Small intestine (tissue), 7 donors: Measurements from ENCODE around the gene RB1. TPM values are rescaled to one million over a fixed set of nuclear protein-coding genes. Genes with fewer than 3 reads are reported as not detected.
A peak's percentile ranks its signal among the peaks of the same experiment; 100 is the strongest.

ENCODE experiments used
- DNase-seq, 2 donors: peaks; one replicate each; pipeline versions ENCODE4 v3.0.0 to v3.0.0-alpha.2; 2013
- FAIRE-seq: peaks from 2 replicates; lab custom pipeline; 2012; peaks lifted over from hg19 to GRCh38; lab: Jason Lieb, UNC
- H3K27ac ChIP-seq, 3 donors: one replicate each; pipeline ENCODE4 v1.5.1; 2013; ENCODE audit warnings: low read length in 2 of 3, mild to moderate bottlenecking in 2 of 3, control low read depth in 1 of 3, inconsistent platforms in 1 of 3, low read depth in 1 of 3, moderate library complexity in 1 of 3
- H3K27me3 ChIP-seq, 3 donors: one replicate each; pipeline ENCODE4 v1.6.1; 2013; ENCODE audit warnings: low read length in 3 of 3, inconsistent platforms in 1 of 3; ENCODE audit not compliant: control insufficient read depth in 3 of 3, insufficient read depth in 3 of 3
- H3K36me3 ChIP-seq, 3 donors: one replicate each; pipeline ENCODE4 v1.6.1; 2013; ENCODE audit warnings: low read length in 3 of 3, inconsistent platforms in 1 of 3, low read depth in 1 of 3, mild to moderate bottlenecking in 1 of 3, moderate library complexity in 1 of 3; ENCODE audit not compliant: control insufficient read depth in 3 of 3, insufficient read depth in 2 of 3
- H3K4me1 ChIP-seq, 3 donors: one replicate each; pipeline ENCODE4 v1.6.1; 2013; ENCODE audit warnings: low read length in 2 of 3, inconsistent platforms in 1 of 3, low read depth in 1 of 3, mild to moderate bottlenecking in 1 of 3, moderate library complexity in 1 of 3; ENCODE audit not compliant: control insufficient read depth in 3 of 3, insufficient read depth in 2 of 3
- H3K4me3 ChIP-seq, 3 donors: one replicate each; pipeline ENCODE4 v1.5.1; 2013; ENCODE audit warnings: low read length in 3 of 3, control low read depth in 1 of 3, inconsistent platforms in 1 of 3, low read depth in 1 of 3, mild to moderate bottlenecking in 1 of 3, moderate library complexity in 1 of 3
- H3K9me3 ChIP-seq, 2 donors: one replicate each; pipeline ENCODE4 v1.6.1; 2013; ENCODE audit warnings: low read depth in 1 of 2, low read length in 1 of 2; ENCODE audit not compliant: control insufficient read depth in 2 of 2, insufficient read depth in 1 of 2
- WGBS, 3 donors: extraction: QIAGEN DNeasy Blood & Tissue Kit; methylation state at CpG; one replicate each; pipeline ENCODE4 v1.1.7; 2013; 5-methylcytosine and 5-hydroxymethylcytosine counted together
- polyA plus RNA-seq, 4 donors: library from polyadenylated mRNA; stranded (reverse) in 3 of 4; unstranded in 1 of 4; fragments of 200-250 nt in 3 of 4; fragments of 120-200 nt in 1 of 4; gene quantifications; one replicate each; pipeline versions ENCODE4 v1.2.1 to v1.2.3, GENCODE V29; 2013
- donor health status: healthy with polysubstance abuse.
- donor health status: control.
- donor health status: control.
- donor health status: Bipolar disorder and iron deficiency.
- donor health status: healthy.

The RB1 gene
- polyA plus RNA-seq, 4 donors, result 11.9 to 33.6 (median 20.2) TPM

- DNase-seq, result no peak
- no peak for FAIRE-seq
- H3K27me3 ChIP-seq, result no peaks in the 10 kb centered on the region
- peaks cover 0 to 3% (median 0%) of the 10 kb centered on the region in 3 donors for H3K36me3 ChIP-seq
- no peak overlapping the region for H3K27ac ChIP-seq
- H3K4me1 ChIP-seq, result no peaks in the 10 kb centered on the region
- H3K9me3 ChIP-seq, result no peaks in the 10 kb centered on the region
- no peak overlapping the region for H3K4me3 ChIP-seq
These were observed 182.8 kb downstream of the RB1 start for GRCh38 chr13:48486362-48486761.

GRCh38 chr13:48486836-48487235 lies 183.3 kb downstream of the RB1 start:
- H3K27me3 ChIP-seq, result no peaks in the 10 kb centered on the region
- no peak for DNase-seq
- no peak overlapping the region for H3K4me3 ChIP-seq
- H3K4me1 ChIP-seq, result no peaks in the 10 kb centered on the region
- H3K27ac ChIP-seq, result no peak overlapping the region
- H3K36me3 ChIP-seq, result peaks cover 0 to 3% (median 0%) of the 10 kb centered on the region in 3 donors
- no peaks in the 10 kb centered on the region for H3K9me3 ChIP-seq
- WGBS, 3 donors, result 86 to 92% (median 90%) methylated on average over 5 of the region's 5 CpGs
- no peak for FAIRE-seq

- no peak overlapping the region for H3K4me3 ChIP-seq
- no peaks in the 10 kb centered on the region for H3K4me1 ChIP-seq
- 95 to 98% (median 96%) methylated on average over 2 of the region's 2 CpGs for WGBS, 3 donors
- no peak for FAIRE-seq
- H3K27me3 ChIP-seq, result no peaks in the 10 kb centered on the region
- no peak overlapping the region for H3K27ac ChIP-seq
- peaks cover 0 to 3% (median 0%) of the 10 kb centered on the region in 3 donors for H3K36me3 ChIP-seq
- no peak for DNase-seq
- H3K9me3 ChIP-seq, result no peaks in the 10 kb centered on the region
These were observed 184.4 kb downstream of the RB1 start for GRCh38 chr13:48487968-48488367.

- DNase-seq (no peak), FAIRE-seq (no peak)
- Histone ChIP-seq H3K36me3 (peaks cover 0 to 3% (median 0%) of the 10 kb centered on the region in 3 donors), H3K4me3 (no peak overlapping the region), H3K27ac (no peak overlapping the region), H3K4me1 (no peaks in the 10 kb centered on the region), H3K27me3 (no peaks in the 10 kb centered on the region), H3K9me3 (no peaks in the 10 kb centered on the region)
These were observed 185.4 kb downstream of the RB1 start for GRCh38 chr13:48488995-48489394.

GRCh38 chr13:48489666-48490065 lies 186.1 kb downstream of the RB1 start:
- peaks cover 0 to 3% (median 0%) of the 10 kb centered on the region in 3 donors for H3K36me3 ChIP-seq
- no peak for FAIRE-seq
- H3K9me3 ChIP-seq, result no peaks in the 10 kb centered on the region
- no peak for DNase-seq
- H3K27ac ChIP-seq, result no peak overlapping the region
- no peak overlapping the region for H3K4me3 ChIP-seq
- no peaks in the 10 kb centered on the region for H3K27me3 ChIP-seq
- no peaks in the 10 kb centered on the region for H3K4me1 ChIP-seq

GRCh38 chr13:48490241-48490640 lies 186.7 kb downstream of the RB1 start:
- DNase-seq, result no peak
- Histone ChIP-seq H3K36me3 (peaks cover 0 to 3% (median 0%) of the 10 kb centered on the region in 3 donors), H3K27me3 (no peaks in the 10 kb centered on the region), H3K27ac (no peak overlapping the region), H3K4me3 (no peak overlapping the region), H3K9me3 (no peaks in the 10 kb centered on the region), H3K4me1 (no peaks in the 10 kb centered on the region)
- no peak for FAIRE-seq
- 96 to 97% (median 97%) methylated on average over 3 of the region's 3 CpGs for WGBS, 3 donors

- Histone ChIP-seq H3K27me3 (no peaks in the 10 kb centered on the region), H3K4me3 (no peak overlapping the region), H3K36me3 (peaks cover 0 to 5% (median 0%) of the 10 kb centered on the region in 3 donors), H3K27ac (peak overlapping the region in 2 of 3 donors; percentile 68 to 83), H3K4me1 (no peaks in the 10 kb centered on the region), H3K9me3 (no peaks in the 10 kb centered on the region)
- FAIRE-seq (no peak), DNase-seq (no peak)
These were observed 188.0 kb downstream of the RB1 start for GRCh38 chr13:48491423-48492095.

- WGBS, 3 donors, result 40 to 86% (median 59%) methylated on average over 1 of the region's 1 CpG
- H3K9me3 ChIP-seq, result no peaks in the 10 kb centered on the region
- no peak overlapping the region for H3K4me3 ChIP-seq
- no peaks in the 10 kb centered on the region for H3K4me1 ChIP-seq
- H3K27me3 ChIP-seq, result no peaks in the 10 kb centered on the region
- FAIRE-seq (no peak), DNase-seq (no peak)
- peak overlapping the region in 2 of 3 donors; percentile 68 to 83 for H3K27ac ChIP-seq
- peaks cover 0 to 2% (median 0%) of the 10 kb centered on the region in 3 donors for H3K36me3 ChIP-seq
These were observed 188.5 kb downstream of the RB1 start for GRCh38 chr13:48492096-48492440.
